ENCODE measurements around the gene TCL1A.

DNA sequence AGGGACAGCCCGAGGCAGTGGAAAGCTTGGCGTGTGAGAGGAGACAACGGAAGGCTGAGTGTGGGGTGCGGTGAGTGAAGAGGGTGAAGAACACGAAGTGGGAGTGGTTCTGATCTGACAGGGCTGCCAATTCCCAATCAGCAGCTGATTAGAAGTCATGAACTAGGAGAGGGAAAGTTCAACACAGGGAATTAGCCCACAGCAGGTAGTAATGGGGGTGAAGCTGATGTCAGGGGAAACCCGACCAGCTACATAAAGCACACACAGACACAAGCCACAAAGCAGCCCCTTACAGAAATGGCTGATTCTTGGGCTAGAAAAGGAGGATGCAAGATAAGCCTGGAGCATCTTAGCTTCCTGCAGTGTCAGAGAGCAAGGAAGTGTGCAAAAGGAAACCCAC is 47.5 kb upstream of the TCL1A start:
- TF ChIP-seq, protein P1, sequence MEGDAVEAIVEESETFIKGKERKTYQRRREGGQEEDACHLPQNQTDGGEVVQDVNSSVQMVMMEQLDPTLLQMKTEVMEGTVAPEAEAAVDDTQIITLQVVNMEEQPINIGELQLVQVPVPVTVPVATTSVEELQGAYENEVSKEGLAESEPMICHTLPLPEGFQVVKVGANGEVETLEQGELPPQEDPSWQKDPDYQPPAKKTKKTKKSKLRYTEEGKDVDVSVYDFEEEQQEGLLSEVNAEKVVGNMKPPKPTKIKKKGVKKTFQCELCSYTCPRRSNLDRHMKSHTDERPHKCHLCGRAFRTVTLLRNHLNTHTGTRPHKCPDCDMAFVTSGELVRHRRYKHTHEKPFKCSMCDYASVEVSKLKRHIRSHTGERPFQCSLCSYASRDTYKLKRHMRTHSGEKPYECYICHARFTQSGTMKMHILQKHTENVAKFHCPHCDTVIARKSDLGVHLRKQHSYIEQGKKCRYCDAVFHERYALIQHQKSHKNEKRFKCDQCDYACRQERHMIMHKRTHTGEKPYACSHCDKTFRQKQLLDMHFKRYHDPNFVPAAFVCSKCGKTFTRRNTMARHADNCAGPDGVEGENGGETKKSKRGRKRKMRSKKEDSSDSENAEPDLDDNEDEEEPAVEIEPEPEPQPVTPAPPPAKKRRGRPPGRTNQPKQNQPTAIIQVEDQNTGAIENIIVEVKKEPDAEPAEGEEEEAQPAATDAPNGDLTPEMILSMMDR (IDR thresholded peaks at IDR 0.05), result no peak
- no peak for TF ChIP-seq EP300 (IDR thresholded peaks at IDR 0.05)
- no peak for TF ChIP-seq POLR2A (IDR thresholded peaks at IDR 0.05)
